ENCODE measurements around the gene AP1G2. TPM values are rescaled to one million over a fixed set of nuclear protein-coding genes. Genes with fewer than 3 reads are reported as not detected.
"Not testable (repeated sequence)": the region's sequence is repeated elsewhere in the genome, so short reads cannot be mapped to it uniquely, and the experiment has no call there.

The AP1G2 gene
- polyA plus RNA-seq, 2 of the 4 experiments (the other 2 are of a cell fraction), result 80.6 to 83.7 TPM

DNA sequence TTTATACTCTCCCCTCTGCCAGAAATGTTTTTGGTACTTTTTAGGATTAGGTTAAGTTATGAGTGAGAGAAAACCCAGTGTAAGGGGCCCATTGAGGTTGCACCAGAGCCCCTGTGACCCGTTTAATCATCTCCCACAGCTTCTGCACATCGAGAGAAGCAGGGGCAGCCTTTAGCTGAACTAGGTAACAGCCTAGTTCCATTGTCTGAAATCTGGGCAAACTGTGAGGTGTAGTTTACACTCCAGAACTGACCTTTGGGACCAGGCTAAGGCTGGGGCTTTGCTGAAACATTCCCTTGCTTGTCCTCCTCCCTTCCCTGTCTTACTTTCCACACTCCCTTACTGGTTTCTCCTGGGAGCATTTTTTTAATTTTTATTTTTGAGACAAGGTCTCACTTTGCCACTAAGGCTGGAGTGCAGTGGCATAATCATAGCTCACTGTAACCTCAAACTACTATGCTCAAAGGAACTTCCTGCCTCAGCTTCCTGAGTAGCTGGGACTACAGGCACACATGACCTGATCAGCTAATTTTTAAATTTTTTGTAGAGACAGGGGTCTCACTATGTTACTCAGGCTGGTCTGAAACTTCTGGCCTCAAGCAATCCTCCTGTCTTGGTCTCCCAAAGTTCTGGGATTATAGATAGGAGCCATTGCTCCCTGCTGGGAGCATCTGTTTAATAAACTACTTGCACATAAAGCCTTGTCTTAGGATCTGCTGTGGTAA lies 42.7 kb upstream of the AP1G2 start:
- no peak overlapping the region for H3K4me3 ChIP-seq
- WGBS (ENCODE audit: missing lambda C conversion rate), result 2% methylated on average over 2 of the region's 2 CpGs
- no peak overlapping the region for H3K4me2 ChIP-seq
- FAIRE-seq (no peak), DNase-seq (ENCODE audit: low read depth in 1 of 2, low spot score in 1 of 2) (no peak), ATAC-seq (no peak)
- H3K4me1 ChIP-seq, result peaks cover 11% of the 10 kb centered on the region; the same call in 2 of the 3 replicates
- CTCF ChIA-PET, result interaction anchor here (2.0 kb wide), 1 partner anchor 21 kb away, joined by 11 read pairs; no protein-coding TSS in a partner anchor
- POLR2A ChIA-PET, result no interaction called here
- H3K9me3 ChIP-seq, result 0 out of 3 replicates have a peak, but pooled peaks cover 2% of the 10 kb centered on the region
- TF ChIP-seq, protein P1, sequence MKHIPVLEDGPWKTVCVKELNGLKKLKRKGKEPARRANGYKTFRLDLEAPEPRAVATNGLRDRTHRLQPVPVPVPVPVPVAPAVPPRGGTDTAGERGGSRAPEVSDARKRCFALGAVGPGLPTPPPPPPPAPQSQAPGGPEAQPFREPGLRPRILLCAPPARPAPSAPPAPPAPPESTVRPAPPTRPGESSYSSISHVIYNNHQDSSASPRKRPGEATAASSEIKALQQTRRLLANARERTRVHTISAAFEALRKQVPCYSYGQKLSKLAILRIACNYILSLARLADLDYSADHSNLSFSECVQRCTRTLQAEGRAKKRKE (CRISPR knock-in tag; IDR thresholded peaks at IDR 0.05; ENCODE audit: low read depth), result no peak
- TF ChIP-seq CBX8 (IDR thresholded peaks at IDR 0.05), result no peak
- no peak for TF ChIP-seq MYC (IDR thresholded peaks at IDR 0.05; ENCODE audit: borderline replicate concordance, low read length)
- TF ChIP-seq CTCF (IDR thresholded peaks at IDR 0.05), result no peak
- TF ChIP-seq CEBPB (IDR thresholded peaks at IDR 0.05), result no peak
- no peak for TF ChIP-seq ZSCAN20 (CRISPR knock-in tag; IDR thresholded peaks at IDR 0.05)
- TF ChIP-seq KDM1A (IDR thresholded peaks at IDR 0.05; ENCODE audit: low read depth), result no peak
- TF ChIP-seq FOSB (CRISPR knock-in tag; IDR thresholded peaks at IDR 0.05), result no peak
- no peak overlapping the region for H3K27ac ChIP-seq

DNA sequence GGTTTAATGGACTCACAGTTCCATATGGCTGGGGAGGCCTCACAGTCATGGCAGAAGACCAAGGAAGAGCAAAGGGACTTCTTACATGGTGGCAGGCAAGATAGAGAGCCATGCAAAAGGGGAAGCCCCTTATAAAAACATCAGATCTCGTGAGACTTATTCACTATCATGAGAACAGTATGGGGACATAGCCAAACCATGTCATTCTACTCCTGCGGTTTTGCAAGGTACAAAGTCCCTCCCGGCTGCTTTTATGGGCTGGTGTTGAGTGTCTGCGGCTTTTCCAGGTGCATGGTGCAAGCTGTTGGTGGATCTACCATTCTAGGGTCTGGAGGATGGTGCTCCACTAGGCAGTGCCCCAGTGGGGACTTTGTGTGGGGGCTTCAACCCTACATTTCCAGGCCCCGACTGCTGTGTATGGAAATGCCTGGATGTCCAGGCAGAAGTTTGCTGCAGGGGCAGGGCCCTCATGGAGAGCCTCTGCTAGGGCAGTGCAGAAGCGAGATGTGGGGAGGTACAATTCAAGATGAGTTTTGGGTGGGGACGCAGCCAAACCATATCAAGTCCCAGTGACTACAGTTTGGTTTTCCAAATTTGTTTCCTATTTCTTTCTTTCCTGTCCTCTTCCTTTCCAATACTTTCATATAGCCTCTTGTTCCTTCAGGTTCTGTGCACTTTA lies 42.0 kb upstream of the AP1G2 start:
- H3K4me3 ChIP-seq; H3K4me2 ChIP-seq; H3K27ac ChIP-seq; FAIRE-seq; POLR2A ChIA-PET; H3K9me3 ChIP-seq; DNase-seq (ENCODE audit: low read depth in 1 of 2, low spot score in 1 of 2); ATAC-seq: not testable (repeated sequence)
- CTCF ChIA-PET, result interaction anchor here (0.8 to 3.7 kb wide), 3 partner anchors 22 to 320 kb away, joined by 3 to 25 read pairs (median 11); no protein-coding TSS in a partner anchor
- H3K4me1 ChIP-seq, result peaks cover 11% of the 10 kb centered on the region; the same call in 2 of the 3 replicates
- WGBS (ENCODE audit: missing lambda C conversion rate), result 14% methylated on average over 7 of the region's 7 CpGs

- CTCF ChIA-PET, result interaction anchor here (0.8 to 3.7 kb wide), 3 partner anchors 20 to 320 kb away, joined by 3 to 25 read pairs (median 13); no protein-coding TSS in a partner anchor
- Histone ChIP-seq H3K27ac (no peak overlapping the region), H3K4me1 (peaks cover 10% of the 10 kb centered on the region; the same call in 2 of the 3 replicates), H3K4me2 (no peak overlapping the region), H3K9me3 (0 out of 3 replicates have a peak, but pooled peaks cover 2% of the 10 kb centered on the region), H3K4me3 (no peak overlapping the region)
- FAIRE-seq (no peak), ATAC-seq (no peak), DNase-seq (ENCODE audit: low read depth in 1 of 2, low spot score in 1 of 2) (no peak)
- POLR2A ChIA-PET, result no interaction called here
- 27% methylated on average over 3 of the region's 3 CpGs for WGBS (ENCODE audit: missing lambda C conversion rate)
- no peak for TF ChIP-seq HOXB5 (CRISPR knock-in tag; IDR thresholded peaks at IDR 0.05)
- no peak for TF ChIP-seq CHD4 (IDR thresholded peaks at IDR 0.05; ENCODE audit: borderline replicate concordance)
- no peak for TF ChIP-seq TP53 (CRISPR knock-in tag; IDR thresholded peaks at IDR 0.05)
- no peak for TF ChIP-seq FOSL2 (IDR thresholded peaks at IDR 0.05)
- no peak for TF ChIP-seq FOSL2 (CRISPR knock-in tag; IDR thresholded peaks at IDR 0.05)
- TF ChIP-seq POLR2AphosphoS2 (conservative IDR thresholded peaks at IDR 0.05; ENCODE audit: low read length), result no peak
- TF ChIP-seq ZFP36 (IDR thresholded peaks at IDR 0.05; ENCODE audit: borderline replicate concordance, partially characterized antibody), result no peak
- TF ChIP-seq RFX5 (IDR thresholded peaks at IDR 0.05), result no peak
- no peak for TF ChIP-seq POLR2A (IDR thresholded peaks at IDR 0.05; ENCODE audit: low read length)
- TF ChIP-seq SREBF2 (IDR thresholded peaks at IDR 0.05), result no peak
- no peak for TF ChIP-seq RARB (CRISPR knock-in tag; IDR thresholded peaks at IDR 0.05)
- TF ChIP-seq FOSB (CRISPR knock-in tag; IDR thresholded peaks at IDR 0.05), result no peak
- no peak for TF ChIP-seq CTCF (IDR thresholded peaks at IDR 0.05)
- TF ChIP-seq REST (IDR thresholded peaks at IDR 0.05), result no peak
- TF ChIP-seq MAZ (IDR thresholded peaks at IDR 0.05; ENCODE audit: borderline replicate concordance, low read depth, low read length), result no peak
- TF ChIP-seq PBX3 (IDR thresholded peaks at IDR 0.05), result no peak
Measured at GRCh38 chr14:23609001-23609400, 41.4 kb upstream of the AP1G2 start.

Measured in A549 (cell line).